ENCODE measurements around the gene CDYL2.

GRCh38 chr16:80844395-80844794 is 40.0 kb upstream of the CDYL2 start:
- TF ChIP-seq, protein P1, sequence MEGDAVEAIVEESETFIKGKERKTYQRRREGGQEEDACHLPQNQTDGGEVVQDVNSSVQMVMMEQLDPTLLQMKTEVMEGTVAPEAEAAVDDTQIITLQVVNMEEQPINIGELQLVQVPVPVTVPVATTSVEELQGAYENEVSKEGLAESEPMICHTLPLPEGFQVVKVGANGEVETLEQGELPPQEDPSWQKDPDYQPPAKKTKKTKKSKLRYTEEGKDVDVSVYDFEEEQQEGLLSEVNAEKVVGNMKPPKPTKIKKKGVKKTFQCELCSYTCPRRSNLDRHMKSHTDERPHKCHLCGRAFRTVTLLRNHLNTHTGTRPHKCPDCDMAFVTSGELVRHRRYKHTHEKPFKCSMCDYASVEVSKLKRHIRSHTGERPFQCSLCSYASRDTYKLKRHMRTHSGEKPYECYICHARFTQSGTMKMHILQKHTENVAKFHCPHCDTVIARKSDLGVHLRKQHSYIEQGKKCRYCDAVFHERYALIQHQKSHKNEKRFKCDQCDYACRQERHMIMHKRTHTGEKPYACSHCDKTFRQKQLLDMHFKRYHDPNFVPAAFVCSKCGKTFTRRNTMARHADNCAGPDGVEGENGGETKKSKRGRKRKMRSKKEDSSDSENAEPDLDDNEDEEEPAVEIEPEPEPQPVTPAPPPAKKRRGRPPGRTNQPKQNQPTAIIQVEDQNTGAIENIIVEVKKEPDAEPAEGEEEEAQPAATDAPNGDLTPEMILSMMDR (IDR thresholded peaks at IDR 0.05) = no peak
- TF ChIP-seq POLR2A (IDR thresholded peaks at IDR 0.05) = no peak
